ENCODE results near the gene GBGT1. TPM values are rescaled to one million over a fixed set of nuclear protein-coding genes. Genes with fewer than 3 reads are reported as not detected.

GBGT1 gene
- total and polyA plus RNA-seq, 9 of the 15 experiments (the other 6 are each of a cell fraction or from before 2014, with no cell fraction given): 0.55 to 25.8 (median 13.7) TPM

DNA sequence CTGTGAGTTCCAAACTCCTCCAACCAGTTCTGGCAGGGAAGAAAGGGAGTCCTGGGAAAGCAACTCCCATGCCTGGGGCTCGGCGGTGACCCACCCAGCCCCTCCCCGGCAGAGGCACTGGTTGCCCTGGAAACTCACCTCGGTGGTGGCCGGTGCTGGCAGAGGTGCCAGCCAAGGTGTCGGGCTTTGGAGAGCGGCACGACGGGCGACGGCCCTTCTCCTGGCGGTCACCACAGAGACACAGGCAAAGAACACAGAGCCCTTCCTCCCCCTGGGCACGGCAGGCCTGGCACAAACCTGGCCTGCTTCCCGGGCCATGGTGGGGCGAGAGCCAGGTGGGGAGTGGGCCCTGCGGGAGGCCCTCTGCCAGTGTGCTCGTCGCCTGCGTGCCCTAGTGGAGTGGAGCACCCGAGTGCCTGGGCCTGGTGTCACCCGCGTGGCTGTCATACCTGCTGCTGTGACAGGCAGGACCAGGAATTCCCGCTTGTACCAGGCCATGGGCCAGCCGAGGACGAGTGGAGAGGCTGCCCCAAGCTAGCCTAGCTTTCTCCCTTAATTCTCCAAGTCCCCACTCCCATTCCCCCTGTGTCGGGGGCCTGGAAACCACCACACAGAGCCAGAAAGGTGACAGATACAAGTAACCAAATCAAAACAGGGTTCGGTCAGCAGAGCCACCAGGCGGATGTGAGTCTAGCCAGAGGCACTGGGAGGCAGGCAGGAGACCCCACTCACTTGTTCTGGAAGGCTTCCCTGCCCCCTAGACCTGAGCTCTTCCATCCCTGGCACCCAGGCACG, 34.5 kb downstream of the GBGT1 start:
- intact Hi-C loops (cut with micrococcal nuclease) (no loop called here), in situ Hi-C loops (cut with MboI) (no loop called here)
- H3K4me2 ChIP-seq (ENCODE audit: insufficient read depth, low read length): no peak overlapping the region
- peaks cover 28 to 64% of the 10 kb centered on the region in 2 experiments for H3K4me1 ChIP-seq (replicated peaks in 1 of 2; ENCODE audit: control insufficient read depth in 2 of 2, insufficient read depth in 2 of 2, low read length in 2 of 2)
- H3K79me2 ChIP-seq (ENCODE audit: control insufficient read depth, insufficient read depth, low read length): peaks cover 69% of the 10 kb centered on the region
- H4K20me1 ChIP-seq (replicated peaks; ENCODE audit: control insufficient read depth, insufficient read depth, low read length): peaks cover 6% of the 10 kb centered on the region
- FAIRE-seq (no peak), ATAC-seq (no peak), DNase-seq (ENCODE audit: extremely low read depth in 1 of 4, low spot score in 3 of 4) (no peak)
- H3K9ac ChIP-seq (ENCODE audit: insufficient read depth in 1 of 2, low read depth in 2 of 2, low read length in 2 of 2): peak overlapping the region in 1 of 2 experiments; percentile 43; a peak in 1 of 4 replicates
- TF ChIP-seq ZNF318 (IDR thresholded peaks at IDR 0.05; ENCODE audit: borderline replicate concordance in 1 of 2, low read depth in 1 of 2): no peak
- TF ChIP-seq POLR2G (IDR thresholded peaks at IDR 0.05; ENCODE audit: low read depth, low read length): peak; percentile 32; the same call in 1 of the 2 replicates
- TF ChIP-seq FOS (IDR thresholded peaks at IDR 0.05; ENCODE audit: extremely low read depth, insufficient read length): no peak
- no peaks in the 10 kb centered on the region for H3K9me3 ChIP-seq (replicated peaks; ENCODE audit: control insufficient read depth, insufficient read depth, low read depth, low read length)
- no TSS peak for BruUV-seq (replicated peaks)
- H2AFZ ChIP-seq (ENCODE audit: low read depth, low read length): no peak overlapping the region
- H3K27ac ChIP-seq (ENCODE audit: extremely low read depth, low read depth, low read length): no peak overlapping the region
- H3K9me1 ChIP-seq (ENCODE audit: control insufficient read depth, insufficient read depth, low read length): no peaks in the 10 kb centered on the region
- peaks cover 14% of the 10 kb centered on the region; the same call in 2 of the 3 replicates for H3K36me3 ChIP-seq (ENCODE audit: control insufficient read depth, insufficient read depth, low read length)
- WGBS (ENCODE audit: insufficient coverage, low coverage, missing lambda C conversion rate): 76% methylated on average over 13 of the region's 29 CpGs
- ChIA-PET POLR2A (interaction anchor here (0.8 kb wide), 1 partner anchor 13 kb away, joined by 3 read pairs; no protein-coding TSS in a partner anchor), CTCF (ENCODE audit: low intra/inter-chr PET ratio) (no interaction called here)
- no peak overlapping the region for H3K4me3 ChIP-seq
- no peaks in the 10 kb centered on the region for H3K27me3 ChIP-seq (ENCODE audit: control insufficient read depth in 2 of 2, insufficient read depth in 2 of 2, low read length in 2 of 2)

Measured in K562 (cell line).